PFSK-1 (cell line): Measurements from ENCODE around the gene BPIFB3.

ENCODE experiments used
- FOXP2 ChIP-seq: optimal IDR thresholded peaks from 2 replicates; pipeline ENCODE3; 2011; ENCODE audit warnings: borderline replicate concordance, control low read depth, inconsistent platforms; ENCODE audit not compliant: insufficient read depth; ENCODE audit errors: extremely low read length, extremely low read depth
- POLR2AphosphoS5 ChIP-seq: IDR thresholded peaks from 2 replicates; pipeline ENCODE4 v1.6.1; 2012; ENCODE audit warnings: low read depth, mild to moderate bottlenecking, control low read depth, low read length, moderate library complexity
- REST ChIP-seq, 2 experiments: IDR thresholded peaks; 2 replicates each; pipeline versions ENCODE4 v1.6.1 to v1.8.0; 2011 to 2012; ENCODE audit warnings: low read depth in 2 of 2, low read length in 2 of 2, control low read depth in 1 of 2, inconsistent platforms in 1 of 2, mild to moderate bottlenecking in 1 of 2, moderate library complexity in 1 of 2; ENCODE audit not compliant: insufficient read depth in 1 of 2
- SIN3A ChIP-seq: IDR thresholded peaks from 2 replicates; pipeline ENCODE4 v1.6.1; 2012; ENCODE audit warnings: mild to moderate bottlenecking, low read length, moderate library complexity, borderline replicate concordance; ENCODE audit not compliant: insufficient read depth
- TAF1 ChIP-seq: IDR thresholded peaks from 2 replicates; pipeline ENCODE4 v1.6.1; 2012; ENCODE audit warnings: low read length, control low read depth, borderline replicate concordance; ENCODE audit not compliant: insufficient read depth

Gene BPIFB3

GRCh38 chr20:33042430-33042829 is 11.3 kb upstream of the BPIFB3 start:
- TF ChIP-seq POLR2AphosphoS5 = no peak
- TF ChIP-seq SIN3A = no peak
- TF ChIP-seq TAF1 = no peak
- TF ChIP-seq REST (IDR thresholded peaks at IDR 0.05; ENCODE audit: insufficient read depth in 1 of 2, low read depth in 2 of 2, low read length in 2 of 2) = no peak
- no peak for TF ChIP-seq FOXP2

GRCh38 chr20:33042983-33043730 is 10.5 kb upstream of the BPIFB3 start:
- TF ChIP-seq REST (IDR thresholded peaks at IDR 0.05; ENCODE audit: insufficient read depth in 1 of 2, low read depth in 2 of 2, low read length in 2 of 2) (no peak), TAF1 (no peak), FOXP2 (no peak), POLR2AphosphoS5 (no peak), SIN3A (no peak)

GRCh38 chr20:33043731-33044181 is 9.9 kb upstream of the BPIFB3 start:
- TF ChIP-seq POLR2AphosphoS5 = no peak
- TF ChIP-seq SIN3A = no peak
- no peak for TF ChIP-seq FOXP2
- TF ChIP-seq REST (IDR thresholded peaks at IDR 0.05; ENCODE audit: insufficient read depth in 1 of 2, low read depth in 2 of 2, low read length in 2 of 2) = no peak
- TF ChIP-seq TAF1 = no peak

- no peak for TF ChIP-seq SIN3A
- TF ChIP-seq TAF1 = no peak
- no peak for TF ChIP-seq FOXP2
- no peak for TF ChIP-seq REST (IDR thresholded peaks at IDR 0.05; ENCODE audit: insufficient read depth in 1 of 2, low read depth in 2 of 2, low read length in 2 of 2)
These were observed 7.3 kb upstream of the BPIFB3 start for GRCh38 chr20:33046412-33046811.

- TF ChIP-seq REST (IDR thresholded peaks at IDR 0.05; ENCODE audit: insufficient read depth in 1 of 2, low read depth in 2 of 2, low read length in 2 of 2) (no peak), TAF1 (no peak), SIN3A (no peak), FOXP2 (no peak), POLR2AphosphoS5 (no peak)
These were observed 2.4 kb upstream of the BPIFB3 start for GRCh38 chr20:33051333-33051732.
